ENCODE results near the gene SLC25A4. TPM values are rescaled to one million over a fixed set of nuclear protein-coding genes. Genes with fewer than 3 reads are reported as not detected.
"Not testable (repeated sequence)": the region's sequence is repeated elsewhere in the genome, so short reads cannot be mapped to it uniquely, and the experiment has no call there.

Gene SLC25A4
- total RNA-seq, 2 donors from 2014 or later = 918 to 1,103 TPM

DNA sequence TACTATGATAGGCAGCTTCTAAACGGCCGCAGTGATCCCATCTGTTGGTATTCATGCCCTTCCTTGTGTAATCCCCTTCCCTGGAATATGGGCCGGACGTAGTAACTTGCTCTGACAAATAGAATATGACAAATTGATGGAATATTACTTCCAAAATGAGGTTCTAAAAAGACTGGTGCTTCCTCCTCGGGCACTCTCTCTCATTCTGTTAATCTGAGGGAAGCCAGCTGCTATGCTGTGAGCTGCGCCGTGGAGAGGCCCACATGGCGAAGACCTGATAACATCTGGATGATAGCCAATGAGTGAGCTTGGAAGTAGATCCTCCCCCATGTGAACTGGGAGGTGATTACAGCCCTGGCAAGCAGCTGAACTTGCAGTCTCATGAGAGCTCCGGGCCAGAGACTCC, 27.2 kb upstream of the SLC25A4 start:
- peak overlapping the region; percentile 46 to 86 for H3K27ac ChIP-seq
- no peaks in the 10 kb centered on the region for H3K36me3 ChIP-seq
- DNase-seq (ENCODE audit: low spot score) = peak; percentile 84
- H3K4me3 ChIP-seq = no peak overlapping the region
- no peaks in the 10 kb centered on the region for H3K27me3 ChIP-seq
- no peaks in the 10 kb centered on the region for H3K9me3 ChIP-seq
- H3K4me1 ChIP-seq = peaks cover 0 to 76% of the 10 kb centered on the region in 2 donors
- TF ChIP-seq, protein P1, sequence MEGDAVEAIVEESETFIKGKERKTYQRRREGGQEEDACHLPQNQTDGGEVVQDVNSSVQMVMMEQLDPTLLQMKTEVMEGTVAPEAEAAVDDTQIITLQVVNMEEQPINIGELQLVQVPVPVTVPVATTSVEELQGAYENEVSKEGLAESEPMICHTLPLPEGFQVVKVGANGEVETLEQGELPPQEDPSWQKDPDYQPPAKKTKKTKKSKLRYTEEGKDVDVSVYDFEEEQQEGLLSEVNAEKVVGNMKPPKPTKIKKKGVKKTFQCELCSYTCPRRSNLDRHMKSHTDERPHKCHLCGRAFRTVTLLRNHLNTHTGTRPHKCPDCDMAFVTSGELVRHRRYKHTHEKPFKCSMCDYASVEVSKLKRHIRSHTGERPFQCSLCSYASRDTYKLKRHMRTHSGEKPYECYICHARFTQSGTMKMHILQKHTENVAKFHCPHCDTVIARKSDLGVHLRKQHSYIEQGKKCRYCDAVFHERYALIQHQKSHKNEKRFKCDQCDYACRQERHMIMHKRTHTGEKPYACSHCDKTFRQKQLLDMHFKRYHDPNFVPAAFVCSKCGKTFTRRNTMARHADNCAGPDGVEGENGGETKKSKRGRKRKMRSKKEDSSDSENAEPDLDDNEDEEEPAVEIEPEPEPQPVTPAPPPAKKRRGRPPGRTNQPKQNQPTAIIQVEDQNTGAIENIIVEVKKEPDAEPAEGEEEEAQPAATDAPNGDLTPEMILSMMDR (IDR thresholded peaks at IDR 0.05) = no peak

- H3K4me3 ChIP-seq = no peak overlapping the region
- no peaks in the 10 kb centered on the region for H3K36me3 ChIP-seq
- H3K4me1 ChIP-seq = peaks cover 0 to 62% of the 10 kb centered on the region in 2 donors
- TF ChIP-seq, protein P1 (IDR thresholded peaks at IDR 0.05) = no peak
- no peaks in the 10 kb centered on the region for H3K27me3 ChIP-seq
- no peaks in the 10 kb centered on the region for H3K9me3 ChIP-seq
- H3K27ac ChIP-seq = peak overlapping the region; percentile 35 to 86
- DNase-seq (ENCODE audit: low spot score) = no peak
These were observed 25.6 kb upstream of the SLC25A4 start for GRCh38 chr4:185117300-185117934.

GRCh38 chr4:185118876-185119275, 24.2 kb upstream of the SLC25A4 start:
- no peak for DNase-seq (ENCODE audit: low spot score)
- TF ChIP-seq, protein P1 (IDR thresholded peaks at IDR 0.05) = no peak
- H3K4me3 ChIP-seq = no peak overlapping the region
- H3K27ac ChIP-seq = peak overlapping the region; percentile 62 to 82
- H3K9me3 ChIP-seq = no peaks in the 10 kb centered on the region
- H3K4me1 ChIP-seq = peaks cover 0 to 47% of the 10 kb centered on the region in 2 donors
- no peaks in the 10 kb centered on the region for H3K36me3 ChIP-seq
- H3K27me3 ChIP-seq = no peaks in the 10 kb centered on the region

GRCh38 chr4:185119467-185119866, 23.6 kb upstream of the SLC25A4 start:
- peaks cover 0 to 41% of the 10 kb centered on the region in 2 donors for H3K4me1 ChIP-seq
- H3K9me3 ChIP-seq; H3K27me3 ChIP-seq; H3K36me3 ChIP-seq; H3K4me3 ChIP-seq; DNase-seq (ENCODE audit: low spot score): not testable (repeated sequence)
- peak overlapping the region; percentile 62 to 82 for H3K27ac ChIP-seq

GRCh38 chr4:185119927-185120630, 23.0 kb upstream of the SLC25A4 start:
- H3K27me3 ChIP-seq = no peaks in the 10 kb centered on the region
- H3K36me3 ChIP-seq = no peaks in the 10 kb centered on the region
- TF ChIP-seq, protein P1 (IDR thresholded peaks at IDR 0.05) = no peak
- no peaks in the 10 kb centered on the region for H3K9me3 ChIP-seq
- H3K27ac ChIP-seq = peak overlapping the region; percentile 62 to 82
- no peak overlapping the region for H3K4me3 ChIP-seq
- no peak for DNase-seq (ENCODE audit: low spot score)
- H3K4me1 ChIP-seq = peaks cover 0 to 35% of the 10 kb centered on the region in 2 donors

- H3K36me3 ChIP-seq = no peaks in the 10 kb centered on the region
- no peaks in the 10 kb centered on the region for H3K9me3 ChIP-seq
- no peak overlapping the region for H3K4me3 ChIP-seq
- H3K27ac ChIP-seq = peak overlapping the region; percentile 62 to 82
- TF ChIP-seq, protein P1 (IDR thresholded peaks at IDR 0.05) = no peak
- peaks cover 0 to 30% of the 10 kb centered on the region in 2 donors for H3K4me1 ChIP-seq
- DNase-seq (ENCODE audit: low spot score) = no peak
- no peaks in the 10 kb centered on the region for H3K27me3 ChIP-seq
These were observed 22.5 kb upstream of the SLC25A4 start for GRCh38 chr4:185120631-185120946.
